Kidney epithelial cell (primary cell): Measurements from ENCODE around the gene WASF3. TPM values are rescaled to one million over a fixed set of nuclear protein-coding genes. Genes with fewer than 3 reads are reported as not detected.
"Not testable (repeated sequence)": the region's sequence is repeated elsewhere in the genome, so short reads cannot be mapped to it uniquely, and the experiment has no call there.

ENCODE experiments used
- DNase-seq: peaks from one replicate; pipeline ENCODE4 v3.0.0-alpha.2; 2010; ENCODE audit warnings: low read depth
- H3K27me3 ChIP-seq: 2 replicates; pipeline ENCODE4 v1.6.0; 2011; ENCODE audit warnings: low read length; ENCODE audit not compliant: control insufficient read depth, insufficient read depth
- H3K36me3 ChIP-seq: 2 replicates; pipeline ENCODE4 v1.5.1; 2011; ENCODE audit warnings: low read length; ENCODE audit not compliant: control insufficient read depth, insufficient read depth
- H3K4me3 ChIP-seq: 2 replicates; pipeline ENCODE4 v1.5.1; 2011; ENCODE audit warnings: low read depth, mild to moderate bottlenecking, control low read depth, low read length
- CTCF ChIP-seq: IDR thresholded peaks from 2 replicates; pipeline ENCODE4 v1.5.1; 2011; ENCODE audit warnings: mild to moderate bottlenecking, moderate library complexity, low read length, control low read depth, inconsistent platforms; ENCODE audit not compliant: insufficient read depth, poor library complexity, severe bottlenecking
- total RNA-seq: library from RNA; depleted of rRNA; stranded (reverse); fragments of >200 nt; gene quantifications from 2 replicates; pipeline ENCODE4 v1.2.3, GENCODE V29; 2015

WASF3 gene
- total RNA-seq, 1 donor from 2014 or later, result 11.5 TPM

- no peak for TF ChIP-seq CTCF
Observed at GRCh38 chr13:26722321-26722720, 164.8 kb downstream of the WASF3 start.

DNA sequence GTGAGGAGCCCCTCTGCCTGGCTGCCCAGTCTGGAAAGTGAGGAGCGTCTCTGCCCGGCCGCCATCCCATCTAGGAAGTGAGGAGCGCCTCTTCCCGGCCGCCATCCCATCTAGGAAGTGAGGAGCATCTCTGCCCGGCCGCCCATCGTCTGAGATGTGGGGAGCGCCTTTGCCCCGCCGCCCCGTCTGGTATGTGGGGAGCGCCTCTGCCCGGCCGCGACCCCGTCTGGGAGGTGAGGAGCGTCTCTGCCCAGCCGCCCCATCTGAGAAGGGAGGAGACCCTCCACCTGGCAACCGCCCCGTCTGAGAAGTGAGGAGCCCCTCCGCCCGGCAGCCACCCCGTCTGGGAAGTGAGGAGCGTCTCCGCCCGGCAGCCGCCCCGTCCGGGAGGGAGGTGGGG, 166.1 kb downstream of the WASF3 start:
- not testable (repeated sequence) for H3K36me3 ChIP-seq, H3K4me3 ChIP-seq, DNase-seq, H3K27me3 ChIP-seq

More at GRCh38 chr13:26722321-26722720, 164.8 kb downstream of the WASF3 start:
- no peaks in the 10 kb centered on the region for H3K27me3 ChIP-seq
- no peak for DNase-seq
- no peaks in the 10 kb centered on the region for H3K36me3 ChIP-seq
- H3K4me3 ChIP-seq, result no peak overlapping the region

- Histone ChIP-seq H3K4me3 (no peak overlapping the region), H3K27me3 (no peaks in the 10 kb centered on the region), H3K36me3 (no peaks in the 10 kb centered on the region)
- DNase-seq, result no peak
- TF ChIP-seq CTCF, result no peak
Observed at GRCh38 chr13:26726684-26727083, 169.2 kb downstream of the WASF3 start.

GRCh38 chr13:26727122-26727521, 169.6 kb downstream of the WASF3 start:
- DNase-seq, result no peak
- Histone ChIP-seq H3K27me3 (no peaks in the 10 kb centered on the region), H3K36me3 (no peaks in the 10 kb centered on the region), H3K4me3 (no peak overlapping the region)
- TF ChIP-seq CTCF, result no peak

GRCh38 chr13:26727633-26728032, 170.2 kb downstream of the WASF3 start:
- no peak for TF ChIP-seq CTCF
- no peaks in the 10 kb centered on the region for H3K27me3 ChIP-seq
- H3K36me3 ChIP-seq, result no peaks in the 10 kb centered on the region
- DNase-seq, result no peak
- H3K4me3 ChIP-seq, result no peak overlapping the region

DNA sequence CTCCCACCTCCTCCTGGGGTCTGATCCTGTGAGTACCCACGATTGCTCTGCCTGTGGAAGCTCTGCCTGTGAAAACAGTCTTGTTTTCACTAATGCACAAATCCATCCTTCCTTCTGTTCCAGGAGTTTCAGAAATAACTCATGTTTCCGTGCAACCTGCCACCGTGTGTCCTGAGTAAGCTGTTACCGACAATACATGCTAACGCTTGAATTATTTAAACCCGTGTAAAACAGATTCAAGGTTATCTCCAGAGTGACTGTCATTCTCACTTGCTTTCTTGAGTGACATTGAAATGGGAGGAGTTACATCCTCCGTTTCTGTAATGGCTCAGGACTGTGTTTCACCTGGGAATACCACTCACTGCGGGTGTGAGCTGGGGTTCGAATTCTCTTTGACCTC, 178.2 kb downstream of the WASF3 start:
- no peak for DNase-seq
- no peak for TF ChIP-seq CTCF
- H3K4me3 ChIP-seq, result no peak overlapping the region
- no peaks in the 10 kb centered on the region for H3K27me3 ChIP-seq
- no peaks in the 10 kb centered on the region for H3K36me3 ChIP-seq

Other genes with a start within 250 kb of the WASF3 start
- gene GPR12, start 203.1 kb downstream of the WASF3 start, total RNA-seq, result not detected in 2 replicates